ENCODE measurements around the gene UBE3B. TPM values are rescaled to one million over a fixed set of nuclear protein-coding genes. Genes with fewer than 3 reads are reported as not detected.

Gene UBE3B
- total RNA-seq, 1 donor from 2014 or later = 32.6 TPM

DNA sequence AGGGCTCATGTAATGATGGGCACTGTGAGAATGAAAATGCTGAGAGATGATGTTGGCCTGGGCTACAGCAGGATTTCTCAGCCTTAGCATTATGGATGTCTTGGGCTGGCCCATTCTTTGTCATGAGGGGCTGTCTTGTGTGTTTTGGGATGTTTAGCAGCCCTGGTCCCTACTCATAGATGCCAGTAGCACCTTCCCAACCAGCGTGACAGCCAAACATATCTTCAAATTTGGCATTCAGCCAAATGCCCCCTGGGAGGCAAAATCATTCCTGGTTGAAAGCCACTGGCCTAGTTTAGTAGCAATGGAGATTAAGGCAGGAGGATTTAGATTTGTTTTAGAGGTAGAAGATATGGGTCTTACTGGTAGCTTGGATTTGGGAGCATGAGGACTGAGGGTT lies 26.6 kb downstream of the UBE3B start:
- TF ChIP-seq CTCF (IDR thresholded peaks at IDR 0.05; ENCODE audit: insufficient read depth, low read length, severe bottlenecking) = no peak
- no peaks in the 10 kb centered on the region for H3K27me3 ChIP-seq (ENCODE audit: control insufficient read depth, insufficient read depth, low read length)
- no peak for FAIRE-seq
- H3K36me3 ChIP-seq (ENCODE audit: control insufficient read depth, insufficient read depth, low read length) = peaks cover 49% of the 10 kb centered on the region
- no peak for DNase-seq (ENCODE audit: low read depth)
- H3K4me3 ChIP-seq (ENCODE audit: low read depth, low read length) = no peak overlapping the region

- H3K27me3 ChIP-seq (ENCODE audit: control insufficient read depth, insufficient read depth, low read length) = no peaks in the 10 kb centered on the region
- DNase-seq (ENCODE audit: low read depth) (no peak), FAIRE-seq (no peak)
- no peak for TF ChIP-seq CTCF (IDR thresholded peaks at IDR 0.05; ENCODE audit: insufficient read depth, low read length, severe bottlenecking)
- peaks cover 34% of the 10 kb centered on the region for H3K36me3 ChIP-seq (ENCODE audit: control insufficient read depth, insufficient read depth, low read length)
- no peak overlapping the region for H3K4me3 ChIP-seq (ENCODE audit: low read depth, low read length)
These were observed 32.8 kb downstream of the UBE3B start for GRCh38 chr12:109510196-109510595.

DNA sequence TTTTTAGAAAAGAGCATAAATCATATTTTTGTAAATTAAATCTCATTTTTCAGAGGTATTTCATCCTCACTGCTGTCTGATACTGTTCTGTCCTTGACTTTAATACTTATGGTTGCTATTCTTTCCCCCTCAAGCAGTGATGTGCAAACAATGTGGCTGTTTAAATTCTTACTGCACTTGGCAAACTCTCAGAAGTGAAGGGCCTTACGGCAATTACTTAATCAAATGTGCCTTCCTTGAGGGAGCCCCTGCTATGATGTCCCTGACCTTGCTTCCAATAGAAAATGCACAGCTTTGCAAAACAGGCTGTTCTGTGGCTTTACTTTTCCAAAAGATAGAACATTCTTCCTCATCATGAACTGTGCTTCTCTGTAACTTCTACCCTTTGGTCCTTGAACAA lies 35.2 kb downstream of the UBE3B start:
- no peak for TF ChIP-seq CTCF (IDR thresholded peaks at IDR 0.05; ENCODE audit: insufficient read depth, low read length, severe bottlenecking)
- no peaks in the 10 kb centered on the region for H3K27me3 ChIP-seq (ENCODE audit: control insufficient read depth, insufficient read depth, low read length)
- H3K4me3 ChIP-seq (ENCODE audit: low read depth, low read length) = no peak overlapping the region
- H3K36me3 ChIP-seq (ENCODE audit: control insufficient read depth, insufficient read depth, low read length) = peaks cover 25% of the 10 kb centered on the region
- no peak for DNase-seq (ENCODE audit: low read depth)
- no peak for FAIRE-seq

- no peaks in the 10 kb centered on the region for H3K27me3 ChIP-seq (ENCODE audit: control insufficient read depth, insufficient read depth, low read length)
- no peak for TF ChIP-seq CTCF (IDR thresholded peaks at IDR 0.05; ENCODE audit: insufficient read depth, low read length, severe bottlenecking)
- DNase-seq (ENCODE audit: low read depth) (no peak), FAIRE-seq (no peak)
- H3K36me3 ChIP-seq (ENCODE audit: control insufficient read depth, insufficient read depth, low read length) = peaks cover 22% of the 10 kb centered on the region
- H3K4me3 ChIP-seq (ENCODE audit: low read depth, low read length) = no peak overlapping the region
These were observed 35.6 kb downstream of the UBE3B start for GRCh38 chr12:109513051-109513450.

- DNase-seq (ENCODE audit: low read depth) = peak; percentile 22
- no peak for FAIRE-seq
- TF ChIP-seq CTCF (IDR thresholded peaks at IDR 0.05; ENCODE audit: insufficient read depth, low read length, severe bottlenecking) = no peak
These were observed 36.5 kb downstream of the UBE3B start for GRCh38 chr12:109513977-109514376.

GRCh38 chr12:109517619-109518018 lies 40.2 kb downstream of the UBE3B start:
- FAIRE-seq = peak; percentile 32
- no peak for DNase-seq (ENCODE audit: low read depth)
- peaks cover 14% of the 10 kb centered on the region for H3K36me3 ChIP-seq (ENCODE audit: control insufficient read depth, insufficient read depth, low read length)
- H3K4me3 ChIP-seq (ENCODE audit: low read depth, low read length) = no peak overlapping the region
- no peak for TF ChIP-seq CTCF (IDR thresholded peaks at IDR 0.05; ENCODE audit: insufficient read depth, low read length, severe bottlenecking)
- no peaks in the 10 kb centered on the region for H3K27me3 ChIP-seq (ENCODE audit: control insufficient read depth, insufficient read depth, low read length)

More at GRCh38 chr12:109513977-109514376, 36.5 kb downstream of the UBE3B start:
- H3K36me3 ChIP-seq (ENCODE audit: control insufficient read depth, insufficient read depth, low read length) = peaks cover 21% of the 10 kb centered on the region
- H3K27me3 ChIP-seq (ENCODE audit: control insufficient read depth, insufficient read depth, low read length) = no peaks in the 10 kb centered on the region
- no peak overlapping the region for H3K4me3 ChIP-seq (ENCODE audit: low read depth, low read length)

All from bronchial epithelial cell (primary cell).